HG03139 (cell line): Measurements from ENCODE around the gene BTG4.

ENCODE experiments used
- ATAC-seq: cut with Tn5 transposase; IDR thresholded peaks from one replicate; pipeline ENCODE4 v1.9.1; 2021; ENCODE audit not compliant: unreplicated experiment

BTG4 gene

DNA sequence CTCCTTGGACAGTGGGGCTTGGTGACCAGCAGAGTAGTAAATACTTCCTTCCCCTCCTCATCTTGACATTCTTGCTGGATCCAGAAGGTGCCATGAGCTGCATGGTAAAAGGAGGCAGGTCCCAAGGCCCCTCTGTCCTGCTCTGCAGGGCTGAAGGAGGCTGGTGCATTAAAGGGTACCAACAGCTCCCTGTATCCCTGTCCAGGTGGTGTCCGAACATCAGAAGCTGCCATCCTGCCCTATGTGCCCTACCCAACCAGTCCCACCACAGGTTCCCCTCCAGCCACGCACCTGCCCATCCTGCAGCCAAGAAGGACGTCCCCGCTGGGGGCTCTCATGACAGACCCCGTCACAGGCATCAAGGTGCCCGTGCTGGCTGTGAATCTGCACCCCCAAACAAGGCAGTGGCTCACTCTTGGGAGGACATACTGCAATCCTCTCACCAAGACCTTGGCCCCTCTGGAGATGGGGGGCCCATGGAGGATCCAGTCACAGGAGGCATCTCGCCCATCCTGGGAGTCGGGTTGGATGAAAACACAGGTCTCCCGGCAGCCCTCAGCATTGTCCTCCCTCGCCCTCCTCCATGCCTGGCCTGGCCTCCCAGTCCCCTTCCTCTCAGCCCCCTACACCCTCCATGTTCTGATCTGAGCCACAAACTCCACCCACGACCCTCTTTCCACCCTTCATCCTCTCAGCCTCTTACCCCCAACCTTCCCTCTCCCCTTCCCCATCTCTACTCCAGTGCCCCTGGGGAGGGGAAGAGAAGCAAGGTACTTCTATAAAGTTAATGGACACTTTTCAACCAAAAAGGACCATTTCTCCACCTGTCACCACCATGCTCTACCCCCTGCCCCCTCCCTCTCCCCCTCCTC is 55.1 kb downstream of the BTG4 start:
- no peak for ATAC-seq

DNA sequence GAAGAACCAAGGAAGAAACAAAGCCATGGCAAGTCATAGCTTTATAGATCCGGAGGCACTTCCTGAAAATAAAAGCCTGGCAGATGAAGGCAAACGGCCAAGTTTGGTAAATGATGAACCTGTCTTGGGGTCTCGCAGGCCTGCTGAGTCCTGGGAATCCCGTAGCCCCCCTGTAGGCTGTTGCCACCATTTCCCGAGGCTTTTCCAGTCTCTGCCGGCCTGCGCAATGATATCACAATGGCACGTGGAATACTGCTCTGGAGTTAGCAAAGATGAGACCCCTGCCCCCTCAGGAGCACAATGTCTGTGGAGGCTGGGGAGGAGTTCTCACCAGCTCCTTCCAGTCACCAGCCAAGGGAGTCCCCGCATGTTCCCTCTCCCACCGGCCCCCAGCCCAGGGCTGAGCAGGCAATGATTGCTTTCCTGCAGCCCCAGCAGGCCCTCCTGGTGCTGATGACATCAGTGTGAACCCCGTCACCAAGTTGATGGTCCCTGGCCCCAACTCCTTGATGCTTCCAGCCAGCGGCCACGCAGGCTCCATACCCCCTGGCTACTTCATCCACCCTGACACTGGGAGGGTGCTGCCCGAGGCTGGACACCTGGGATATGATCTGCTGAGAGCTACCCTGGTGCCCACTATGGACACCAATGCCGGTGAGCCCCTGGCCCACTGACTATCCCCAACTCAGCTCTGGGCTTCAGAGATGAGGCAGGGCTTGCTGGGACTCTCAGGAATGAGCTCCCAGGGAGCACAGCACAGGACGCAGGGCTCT is 55.9 kb downstream of the BTG4 start:
- ATAC-seq = no peak

DNA sequence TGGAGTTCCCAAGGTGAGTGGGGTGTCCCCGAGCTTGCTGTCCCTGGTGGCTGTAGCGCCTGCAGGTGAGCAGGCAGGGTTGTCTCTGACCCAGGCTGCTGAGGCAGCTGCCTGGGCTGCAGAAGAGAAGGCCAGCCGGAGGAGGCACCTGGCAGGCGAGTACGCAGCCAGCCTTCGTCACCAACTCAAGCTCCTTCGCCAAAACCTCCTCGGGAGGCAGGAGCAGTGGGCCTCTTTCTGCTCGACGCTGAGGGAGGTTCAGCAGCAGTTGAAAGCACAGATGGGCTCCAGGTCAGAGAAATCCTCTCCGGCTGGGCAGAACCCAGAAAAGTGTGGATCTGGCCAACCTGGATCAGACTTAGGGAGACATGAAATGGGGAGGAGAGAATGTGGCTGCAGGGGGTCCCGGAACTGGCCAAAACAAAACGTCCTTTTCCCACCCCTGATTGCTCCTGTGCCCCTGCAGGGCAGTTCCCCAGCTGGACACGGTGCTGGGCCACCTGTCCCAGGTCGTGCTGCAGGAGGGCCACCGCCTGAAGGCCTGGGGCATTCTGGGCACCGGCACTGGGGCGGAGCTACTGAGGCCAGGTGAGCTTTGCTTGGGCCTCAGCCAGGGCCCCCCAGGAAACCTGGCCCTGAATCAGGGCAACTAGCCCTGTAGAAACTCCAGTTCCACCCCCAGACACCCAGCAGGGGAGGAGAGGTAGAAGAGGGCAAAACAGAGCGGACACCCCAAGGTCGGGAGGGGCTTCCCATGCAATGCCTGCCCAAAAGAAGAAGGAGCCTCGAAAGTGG is 56.7 kb downstream of the BTG4 start:
- ATAC-seq = no peak

DNA sequence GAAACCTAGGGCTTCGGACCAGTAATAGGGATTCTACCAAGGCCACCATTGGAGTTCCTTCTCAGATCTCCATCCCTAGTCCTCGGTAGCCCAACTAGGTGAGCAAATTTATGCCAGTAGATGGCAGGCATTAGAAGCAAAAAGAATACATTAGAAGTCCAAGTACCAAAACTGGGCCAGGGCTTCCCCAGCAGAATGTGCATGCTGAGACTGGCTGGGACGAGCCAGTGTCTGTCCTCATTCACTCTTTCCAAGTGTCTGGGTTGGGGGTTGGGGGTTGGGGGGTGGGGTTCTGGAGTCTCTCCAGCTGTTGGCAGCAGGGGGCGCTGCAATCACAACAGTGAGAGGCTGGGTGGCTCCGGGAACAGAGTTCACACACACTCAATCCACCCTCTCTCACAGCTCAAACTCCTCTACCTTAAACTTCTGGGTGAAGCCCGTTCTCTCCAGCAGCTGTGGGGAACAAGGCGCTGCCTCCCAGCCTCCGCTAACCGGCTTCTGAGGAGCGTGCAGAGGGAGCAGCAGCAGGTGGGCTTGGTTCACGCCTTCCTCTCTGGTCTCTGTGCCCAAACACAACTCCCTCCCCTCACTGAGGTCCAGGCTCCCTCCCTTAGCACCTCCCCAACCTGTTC is 57.5 kb downstream of the BTG4 start:
- ATAC-seq = no peak

DNA sequence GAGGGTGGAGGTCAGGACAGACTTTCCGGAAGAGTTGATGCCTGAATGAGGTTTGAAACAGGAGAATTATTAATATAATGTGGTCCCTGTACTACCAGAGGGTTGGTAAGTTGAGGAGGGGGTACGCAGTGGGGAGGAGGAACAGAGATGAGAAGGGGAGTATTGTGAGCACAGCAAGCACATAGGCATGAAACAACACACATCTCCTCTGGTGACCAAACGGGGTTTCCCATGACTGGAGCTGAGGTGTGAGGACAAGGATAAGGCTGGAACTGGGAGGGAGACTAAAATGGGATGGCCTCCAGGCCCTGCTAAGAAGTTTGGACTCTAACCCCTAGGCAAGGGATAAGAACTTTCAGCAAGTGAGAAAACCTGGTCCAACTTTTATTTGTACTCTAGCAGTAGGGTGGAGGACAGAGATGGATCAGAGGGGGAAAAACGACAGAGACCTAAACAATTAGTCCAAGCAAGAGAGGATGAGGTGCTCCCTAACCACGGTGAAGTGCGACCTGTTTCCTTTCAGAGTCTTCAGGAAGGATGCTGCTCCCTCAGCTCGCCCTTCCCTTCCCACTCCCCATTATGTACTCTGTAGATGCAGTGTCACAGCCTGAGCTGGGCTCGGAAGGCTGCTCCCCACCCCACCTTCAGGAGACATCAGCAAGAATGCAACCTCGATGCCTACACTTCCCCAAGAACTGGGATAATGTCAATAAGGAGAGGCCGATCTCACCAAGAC is 59.2 kb downstream of the BTG4 start:
- ATAC-seq = no peak

DNA sequence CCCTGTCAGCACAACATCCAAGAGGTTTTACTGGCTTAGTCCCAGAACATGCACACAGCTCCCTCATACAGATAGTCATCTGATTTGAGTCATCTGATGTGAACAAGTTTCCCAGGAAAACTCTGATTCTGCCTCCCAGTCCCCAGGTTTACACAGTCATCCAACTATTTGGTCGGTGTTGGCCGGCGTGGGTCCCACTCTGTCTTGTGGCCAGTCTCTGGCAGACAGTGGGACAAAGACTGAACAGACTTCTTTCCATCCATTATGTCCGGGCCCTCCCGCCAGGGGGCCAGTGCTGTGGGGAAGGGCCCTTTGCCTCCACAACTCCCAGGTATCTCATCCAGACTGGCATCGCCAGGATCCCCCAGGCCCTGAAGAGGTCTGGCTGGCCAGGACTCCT is 60.0 kb downstream of the BTG4 start:
- no peak for ATAC-seq

DNA sequence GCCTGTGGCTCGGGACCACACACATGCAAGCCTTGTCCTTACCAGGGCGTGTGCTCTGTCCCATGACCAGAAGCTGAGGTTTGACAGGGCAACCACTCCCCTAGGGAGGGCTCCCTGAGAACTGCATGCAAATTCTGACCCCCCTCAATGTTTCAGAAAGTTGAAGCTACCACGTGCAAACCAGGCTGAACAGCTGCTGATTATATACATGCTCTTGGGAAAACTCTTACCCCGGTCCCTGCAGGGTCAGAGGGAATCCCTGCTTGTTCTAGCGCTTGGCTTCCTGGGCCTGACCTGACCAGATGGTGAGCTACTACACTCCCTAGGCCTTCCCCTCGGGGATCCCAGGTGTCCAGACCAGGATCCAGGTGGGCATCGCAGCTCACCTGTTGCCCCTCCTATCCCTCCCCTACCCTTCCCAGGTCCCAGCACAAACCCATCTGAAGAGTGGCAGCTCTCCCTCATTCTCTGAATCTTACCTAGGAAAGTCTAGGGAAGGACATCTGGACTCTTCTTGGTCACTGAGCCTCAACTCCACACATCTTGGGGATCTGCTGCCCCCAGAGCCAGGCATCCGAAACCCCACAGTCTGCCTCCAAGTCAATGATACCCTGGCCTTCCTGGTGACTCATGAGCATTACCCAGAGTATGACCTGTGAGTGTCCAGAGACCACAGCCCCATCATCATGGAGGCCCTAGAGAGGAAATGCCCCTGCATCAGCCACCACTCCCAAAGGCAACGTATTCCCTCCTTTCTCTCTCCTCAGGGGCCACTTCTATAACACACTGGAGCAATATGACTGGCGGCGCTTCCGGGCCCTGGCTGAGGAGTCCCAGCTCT is 61.5 kb downstream of the BTG4 start:
- ATAC-seq = peak; percentile 81

DNA sequence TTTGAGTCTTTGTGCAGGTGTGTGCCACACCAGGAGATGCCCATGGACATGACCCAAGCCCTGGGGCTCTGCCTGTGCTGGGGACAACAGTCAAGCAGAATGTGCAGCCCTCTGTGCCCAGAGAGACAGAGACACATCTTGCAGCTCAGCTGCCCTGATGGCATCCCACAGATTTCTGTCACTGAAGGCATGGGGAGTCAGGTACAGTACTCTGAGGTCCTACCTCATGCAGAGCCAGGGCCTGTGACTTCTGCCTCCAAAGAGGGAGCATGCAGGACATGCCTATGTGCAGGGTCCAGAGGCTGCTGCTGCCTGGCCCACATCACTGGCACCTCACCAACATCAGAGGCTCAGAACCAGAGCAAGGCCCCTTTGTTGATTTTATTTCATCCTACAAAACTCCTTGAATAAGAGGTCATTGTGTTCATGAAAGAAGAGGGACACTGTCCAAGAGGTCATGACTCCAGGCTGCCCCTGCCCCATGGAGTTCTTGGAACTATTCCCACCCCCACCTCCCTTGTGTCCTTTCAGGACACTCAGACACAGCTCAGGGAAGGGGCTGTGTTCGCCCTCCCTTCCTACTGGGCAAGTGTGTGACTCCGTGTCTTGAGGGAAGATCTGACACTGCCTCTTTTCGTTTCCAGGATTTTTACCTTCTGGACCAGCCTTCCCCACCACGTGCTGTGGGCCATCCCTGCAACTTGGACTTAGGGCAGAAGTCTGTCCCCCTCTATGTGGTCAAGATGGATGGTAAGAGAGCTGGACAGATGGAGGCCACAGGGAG is 62.3 kb downstream of the BTG4 start:
- no peak for ATAC-seq

DNA sequence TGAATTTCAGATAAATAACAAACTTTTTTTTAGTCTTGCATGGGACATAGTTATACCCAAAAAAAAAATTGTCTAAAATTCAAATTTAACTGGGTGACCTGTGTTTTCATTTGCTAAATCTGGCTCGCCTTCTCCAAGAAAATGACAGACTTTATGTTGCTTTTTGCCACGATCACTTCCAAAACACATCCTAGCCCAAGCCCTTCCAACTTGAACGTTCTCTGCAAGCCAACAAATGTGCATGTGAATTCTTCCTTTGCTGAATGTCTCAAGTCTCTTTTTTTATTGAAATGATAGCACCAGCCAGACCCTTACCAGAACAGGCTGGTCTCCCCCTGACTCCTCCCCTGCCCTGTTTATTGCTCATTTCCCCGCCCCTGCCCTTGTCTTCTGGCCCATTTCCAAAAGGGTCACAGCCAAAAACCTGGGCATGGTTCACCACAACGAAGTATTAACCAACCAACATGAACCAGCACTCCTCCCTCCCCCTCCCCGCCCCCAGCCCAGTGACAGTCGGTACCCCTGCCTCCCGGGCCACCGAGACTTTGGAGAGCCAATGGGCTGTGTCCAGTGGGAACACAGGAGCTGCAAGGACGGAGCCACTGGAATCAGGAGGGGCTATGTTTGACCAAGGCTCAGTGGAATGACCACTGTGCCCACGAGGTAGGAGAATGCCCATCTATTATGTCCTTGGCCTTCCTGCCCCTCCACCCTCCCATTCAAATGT is 63.2 kb downstream of the BTG4 start:
- ATAC-seq = no peak

DNA sequence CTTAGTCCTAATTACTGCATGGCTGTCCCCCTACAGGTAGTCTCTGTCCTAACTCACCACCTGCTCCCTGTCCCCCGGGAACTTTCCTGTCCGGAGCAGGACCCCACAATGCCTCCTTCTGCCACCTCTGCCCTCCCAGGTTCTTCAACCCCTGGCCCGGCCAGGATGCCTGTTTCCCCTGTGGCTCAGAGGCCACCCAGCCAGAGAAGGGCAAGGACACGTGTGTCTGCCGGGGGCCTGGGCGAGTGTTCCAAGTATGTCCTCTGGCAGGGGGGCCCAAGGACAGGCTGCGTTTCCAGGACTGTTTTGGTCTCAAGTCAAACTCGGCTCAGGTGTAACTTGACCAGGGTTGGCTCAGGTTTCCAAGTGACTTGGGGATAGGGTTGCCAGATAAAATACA is 63.8 kb downstream of the BTG4 start:
- no peak for ATAC-seq

DNA sequence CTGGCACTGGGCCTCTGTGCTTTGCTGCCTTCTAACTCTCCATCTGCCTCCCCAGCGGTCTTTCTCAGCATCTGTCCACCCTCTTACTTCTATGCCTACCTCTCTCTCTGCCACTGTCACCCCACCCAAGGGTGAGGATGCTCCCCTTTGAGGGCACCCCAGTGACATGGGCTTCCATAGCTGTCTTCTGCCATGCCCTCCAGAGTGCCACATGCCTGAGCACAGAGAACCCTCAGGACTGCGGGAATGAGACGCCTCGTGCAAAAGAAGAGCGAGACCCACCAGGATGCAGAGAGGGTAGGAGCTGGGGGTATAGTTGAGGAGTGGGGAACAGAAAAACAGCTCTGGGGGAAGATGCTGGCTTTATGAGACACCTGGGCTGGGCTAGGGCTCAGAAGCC is 64.3 kb downstream of the BTG4 start:
- no peak for ATAC-seq

DNA sequence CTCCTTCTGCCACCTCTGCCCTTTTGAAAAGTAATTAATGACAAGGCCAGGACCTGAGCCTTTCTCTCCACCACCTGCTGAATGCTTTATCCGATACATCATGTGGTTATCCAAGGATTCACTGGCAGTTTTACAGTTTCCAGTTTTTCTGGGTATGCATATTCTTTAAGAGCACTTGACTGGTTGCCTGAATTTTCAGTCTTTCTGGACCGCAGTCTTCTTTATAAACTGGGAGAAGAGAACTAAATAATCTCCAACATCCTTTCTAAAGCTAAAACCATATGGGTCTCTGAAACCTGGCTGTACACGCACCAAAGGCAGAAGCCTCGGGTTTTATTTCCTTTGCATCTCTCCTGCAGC is 65.1 kb downstream of the BTG4 start:
- no peak for ATAC-seq

DNA sequence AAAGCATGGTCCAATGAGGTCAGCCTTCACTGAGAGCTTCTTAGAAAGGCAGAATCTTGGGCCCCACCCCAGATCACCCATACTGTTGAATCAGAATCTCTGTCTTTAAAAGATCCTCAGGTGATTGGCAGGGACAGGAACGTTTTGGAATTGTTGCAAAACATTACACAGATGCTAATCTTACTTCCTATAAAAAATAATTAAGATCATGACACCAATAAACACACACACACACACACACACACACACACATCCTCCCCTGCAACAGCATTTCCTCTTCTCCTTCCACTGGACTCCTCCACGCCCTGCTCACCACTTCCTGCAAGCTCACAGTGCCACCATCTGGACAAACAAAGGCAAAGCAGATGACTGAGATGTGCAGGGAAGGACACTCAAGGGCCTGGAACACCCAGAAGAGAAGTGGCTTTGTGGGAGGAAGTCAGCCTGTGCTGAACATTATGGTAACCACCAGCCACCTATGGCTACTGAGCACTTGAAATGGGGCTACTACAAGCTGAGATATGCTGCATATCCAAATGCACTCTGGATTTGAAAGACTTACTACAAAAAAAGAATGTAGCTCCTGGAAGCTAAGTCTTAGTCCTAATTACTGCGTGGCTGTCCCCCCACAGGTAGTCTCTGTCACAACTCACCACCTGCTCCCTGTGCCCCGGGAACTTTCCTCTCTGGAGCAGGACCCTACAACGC is 65.6 kb downstream of the BTG4 start:
- peak; percentile 80 for ATAC-seq

DNA sequence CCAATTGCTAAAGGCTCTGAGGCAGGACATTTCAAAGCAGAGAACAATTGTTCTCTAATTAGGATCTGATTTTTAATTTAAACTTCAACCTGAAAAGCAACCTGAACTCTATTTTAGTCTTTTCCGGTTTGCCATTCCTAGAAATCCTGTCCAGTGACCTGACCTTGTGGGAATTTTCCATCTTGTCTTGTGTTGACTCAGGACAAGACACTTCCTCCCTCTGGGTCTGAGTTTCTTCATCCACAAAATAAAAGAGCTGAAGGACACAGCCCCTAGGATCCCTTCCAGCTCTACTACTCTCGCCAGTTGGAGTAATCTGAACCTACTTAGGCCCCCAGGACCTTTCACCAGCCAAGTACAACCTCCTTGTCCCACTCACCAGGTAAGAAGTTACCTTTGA is 66.6 kb downstream of the BTG4 start:
- ATAC-seq = no peak
